HG02938 (cell line): ENCODE results near the gene PTAR1.
"Not testable (repeated sequence)": the region's sequence is repeated elsewhere in the genome, so short reads cannot be mapped to it uniquely, and the experiment has no call there.

Experiments
- ATAC-seq: cut with Tn5 transposase; IDR thresholded peaks from one replicate; pipeline ENCODE4 v1.9.1; 2021; ENCODE audit warnings: mild to moderate bottlenecking, moderate library complexity; ENCODE audit not compliant: unreplicated experiment

The PTAR1 gene, protein sequence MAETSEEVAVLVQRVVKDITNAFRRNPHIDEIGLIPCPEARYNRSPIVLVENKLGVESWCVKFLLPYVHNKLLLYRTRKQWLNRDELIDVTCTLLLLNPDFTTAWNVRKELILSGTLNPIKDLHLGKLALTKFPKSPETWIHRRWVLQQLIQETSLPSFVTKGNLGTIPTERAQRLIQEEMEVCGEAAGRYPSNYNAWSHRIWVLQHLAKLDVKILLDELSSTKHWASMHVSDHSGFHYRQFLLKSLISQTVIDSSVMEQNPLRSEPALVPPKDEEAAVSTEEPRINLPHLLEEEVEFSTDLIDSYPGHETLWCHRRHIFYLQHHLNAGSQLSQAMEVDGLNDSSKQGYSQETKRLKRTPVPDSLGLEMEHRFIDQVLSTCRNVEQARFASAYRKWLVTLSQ

DNA sequence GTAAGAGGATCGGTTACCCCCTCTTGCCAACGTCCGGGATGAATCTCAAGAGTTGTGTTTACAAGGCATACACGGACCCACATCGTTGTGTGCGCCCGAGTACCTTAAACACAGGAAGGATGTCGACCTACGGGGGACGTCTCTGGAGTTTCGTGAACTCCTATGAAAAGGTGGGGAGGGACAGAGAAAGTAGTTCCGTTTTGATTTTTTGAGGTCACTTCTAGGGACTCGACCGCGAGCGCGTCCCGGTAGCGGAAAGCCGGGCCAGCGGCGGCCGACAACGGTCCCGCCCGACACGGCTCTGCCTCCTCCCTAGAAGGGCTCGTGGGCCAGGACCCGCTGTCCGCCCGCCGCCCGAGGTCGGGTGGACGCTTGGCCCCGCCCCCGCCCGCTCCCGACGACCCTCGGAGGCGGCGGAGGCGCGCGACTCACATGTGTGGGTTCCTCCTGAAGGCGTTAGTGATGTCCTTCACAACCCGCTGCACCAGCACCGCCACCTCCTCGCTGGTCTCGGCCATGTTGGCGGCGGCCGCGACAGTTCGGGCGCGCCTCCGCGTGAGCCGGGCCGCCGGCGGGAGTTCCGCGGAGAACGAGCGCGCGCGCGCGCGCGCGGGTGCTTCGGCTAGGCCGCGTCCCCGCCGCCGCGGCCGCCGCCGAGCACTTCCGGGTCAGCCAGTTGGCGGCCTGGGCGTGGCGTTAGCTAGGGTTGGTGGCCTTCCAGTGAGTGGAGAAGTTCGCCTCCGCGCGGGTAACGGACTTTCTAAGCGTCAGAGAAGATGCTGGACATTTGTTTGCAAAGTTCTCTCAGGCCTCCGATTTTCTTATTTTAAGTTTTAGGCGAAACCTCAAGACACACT is at the start of gene PTAR1:
PTAR1 (minus strand) TSS at position 591 of the 857 bp plus-strand sequence; CDS start at position 518, 73 bp downstream.
- peak; percentile 86 for ATAC-seq

- no peak for ATAC-seq
Measured at GRCh38 chr9:69809304-69809863, 49.6 kb upstream of the PTAR1 start.

- no peak for ATAC-seq
Measured at GRCh38 chr9:69806627-69807026, 46.8 kb upstream of the PTAR1 start.

DNA sequence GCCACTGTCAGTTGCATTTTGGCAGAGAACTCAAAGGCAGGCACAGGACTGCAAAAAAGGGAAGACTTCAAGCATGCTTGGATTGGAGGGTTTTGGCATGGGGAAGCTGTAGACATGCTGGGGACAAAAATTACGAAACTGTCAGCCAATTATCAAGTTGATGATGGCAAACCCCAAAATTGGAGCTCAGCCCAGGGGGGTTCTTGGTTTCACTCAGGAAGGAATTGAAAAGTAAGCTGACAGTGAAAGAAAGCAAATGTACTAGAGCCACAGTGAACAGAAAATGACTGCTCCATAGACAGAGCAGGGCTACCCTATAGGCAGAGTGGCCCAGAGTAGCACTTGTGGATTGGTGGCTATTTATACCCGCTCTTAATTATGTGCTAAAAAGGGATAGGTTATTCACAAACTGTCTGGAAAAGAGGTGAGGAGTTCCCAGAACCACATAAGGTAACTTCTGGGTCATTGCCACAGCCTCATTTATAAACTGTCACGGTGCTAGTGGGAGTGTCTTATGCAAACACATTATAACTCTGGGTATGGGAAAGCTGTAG is 46.2 kb upstream of the PTAR1 start:
- ATAC-seq = no peak

DNA sequence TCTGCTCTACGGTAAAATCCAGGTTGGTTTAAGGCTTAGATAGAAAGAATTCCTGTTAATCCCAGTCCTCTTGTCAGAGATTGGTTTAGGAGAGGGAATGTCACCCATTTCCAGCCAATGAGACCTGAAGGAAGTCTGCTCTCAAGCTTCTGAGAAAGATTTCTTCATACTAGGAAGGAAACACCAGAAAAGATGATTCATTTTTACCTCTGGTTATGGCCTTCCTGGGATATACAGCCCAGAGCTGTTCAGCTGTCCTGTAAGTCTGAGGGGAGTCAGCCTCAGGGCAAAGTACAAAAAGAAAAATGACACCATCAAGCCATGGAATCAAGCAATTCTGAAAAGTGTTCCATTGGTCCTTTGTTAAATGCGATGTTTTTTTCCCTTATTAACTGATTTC is 42.2 kb upstream of the PTAR1 start:
- no peak for ATAC-seq

DNA sequence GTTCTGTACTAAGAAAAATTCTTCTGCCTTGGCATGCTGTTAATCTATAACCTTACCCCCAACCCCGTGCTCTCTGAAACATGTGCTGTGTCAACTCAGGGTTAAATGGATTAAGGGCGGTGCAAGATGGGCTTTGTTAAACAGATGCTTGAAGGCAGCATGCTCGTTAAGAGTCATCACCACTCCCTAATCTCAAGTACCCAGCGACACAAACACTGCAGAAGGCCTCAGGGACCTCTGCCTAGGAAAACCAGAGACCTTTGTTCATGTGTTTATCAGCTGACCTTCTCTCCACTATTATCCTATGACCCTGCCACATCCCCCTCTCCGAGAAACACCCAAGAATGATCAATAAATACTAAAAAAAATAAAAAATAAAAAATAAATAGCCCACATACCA is 40.2 kb upstream of the PTAR1 start:
- not testable (repeated sequence) for ATAC-seq

DNA sequence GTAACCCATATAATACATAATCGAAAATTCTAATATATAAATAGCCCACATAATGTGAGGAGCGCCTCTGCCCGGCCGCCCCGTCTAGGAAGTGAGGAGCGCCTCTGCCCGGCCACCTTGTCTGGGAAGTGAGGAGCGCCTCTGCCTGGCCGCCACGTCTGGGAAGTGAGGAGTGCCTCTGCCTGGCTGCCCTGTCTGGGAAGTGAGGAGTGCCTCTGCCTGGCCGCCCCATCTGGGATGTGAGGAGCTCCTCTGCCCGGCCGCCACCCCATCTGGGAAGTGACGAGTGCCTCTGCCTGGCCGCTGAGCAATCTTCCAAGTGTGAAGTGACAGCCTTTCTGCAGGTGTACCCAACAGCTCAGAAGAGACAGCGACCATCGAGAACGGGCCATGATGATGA is 39.7 kb upstream of the PTAR1 start:
- not testable (repeated sequence) for ATAC-seq

- ATAC-seq = no peak
Measured at GRCh38 chr9:69798744-69799143, 38.9 kb upstream of the PTAR1 start.

- no peak for ATAC-seq
Measured at GRCh38 chr9:69797675-69798074, 37.9 kb upstream of the PTAR1 start.

- ATAC-seq = no peak
Measured at GRCh38 chr9:69794356-69794755, 34.5 kb upstream of the PTAR1 start.

GRCh38 chr9:69785757-69786156 is 25.9 kb upstream of the PTAR1 start:
- no peak for ATAC-seq

DNA sequence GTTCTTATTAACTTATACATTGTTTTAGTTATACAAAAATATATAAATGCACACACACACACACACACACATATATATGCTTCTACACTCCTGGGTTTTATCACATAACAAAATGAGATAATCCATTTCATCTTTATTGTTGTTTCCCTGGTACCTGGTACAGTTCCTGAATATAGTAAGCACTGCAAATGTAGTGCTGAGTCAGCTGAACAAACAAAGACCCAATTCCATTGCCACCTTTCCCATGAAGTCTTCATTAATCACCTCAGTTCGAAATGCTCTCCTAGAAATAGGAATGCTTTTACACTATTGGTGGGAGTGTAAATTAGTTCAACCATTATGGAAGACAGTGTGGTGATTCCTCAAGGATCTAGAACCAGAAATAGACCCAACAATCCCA is 13.4 kb upstream of the PTAR1 start:
- no peak for ATAC-seq

GRCh38 chr9:69771775-69772418 is 12.1 kb upstream of the PTAR1 start:
- no peak for ATAC-seq

- no peak for ATAC-seq
Measured at GRCh38 chr9:69768716-69769115, 8.9 kb upstream of the PTAR1 start.

DNA sequence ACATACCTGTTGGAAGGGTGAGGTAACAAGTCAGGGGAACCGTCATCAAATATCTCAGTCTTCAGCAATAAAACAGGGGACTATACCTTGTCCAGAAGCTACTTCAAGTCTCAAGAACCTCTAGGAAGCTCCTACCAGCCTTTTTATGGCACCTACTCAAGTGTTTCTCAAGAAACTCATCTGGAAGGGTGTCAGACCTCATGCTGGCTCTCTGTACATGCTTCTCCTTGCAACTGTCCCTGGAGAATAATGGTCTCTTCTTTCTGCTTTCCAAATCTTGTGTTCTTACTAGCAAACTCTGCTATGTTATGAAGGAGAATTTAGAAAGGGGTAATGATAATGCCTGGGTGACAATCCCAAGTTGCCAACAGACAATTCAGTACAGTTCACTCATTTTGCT is 8.3 kb upstream of the PTAR1 start:
- no peak for ATAC-seq

- not testable (repeated sequence) for ATAC-seq
Measured at GRCh38 chr9:69763862-69764261, 4.1 kb upstream of the PTAR1 start.

- no peak for ATAC-seq
Measured at GRCh38 chr9:69762527-69762926, 2.7 kb upstream of the PTAR1 start.

DNA sequence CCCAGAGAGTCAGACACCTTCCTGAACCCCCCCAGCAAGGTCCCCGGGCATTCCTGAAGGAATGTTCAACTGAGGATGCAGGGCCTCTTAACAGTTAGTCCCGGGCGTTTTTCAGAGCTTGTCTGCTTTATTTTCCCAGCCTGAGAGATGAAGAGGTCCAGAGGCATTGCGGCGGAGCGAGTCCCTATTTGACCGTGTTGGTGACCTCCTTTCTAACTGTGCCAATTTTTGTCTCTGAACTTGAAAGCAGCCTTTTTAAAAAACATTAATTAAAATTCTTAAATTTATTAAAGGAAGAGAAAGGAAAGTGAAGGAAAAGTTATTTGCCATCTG is 433 bp upstream of the PTAR1 start:
- ATAC-seq = no peak

GRCh38 chr9:69759021-69759420 is 790 bp downstream of the PTAR1 start:
- peak; percentile 7 for ATAC-seq

- ATAC-seq = no peak
Measured at GRCh38 chr9:69757996-69758675, 1.7 kb downstream of the PTAR1 start.
